PC-9 (cell line): ENCODE data around the gene UBA1.

Source experiments
- EZH2 ChIP-seq: fragments of 200-600 bp; sonication (generic); IDR thresholded peaks from 2 replicates; pipeline ENCODE4 v1.8.0; 2017; ENCODE audit warnings: antibody characterized with exemption, low read depth
- TF ChIP-seq, protein P1 (sequence below): fragments of 200-600 bp; sonication (generic); conservative IDR thresholded peaks from 2 replicates; pipeline ENCODE4 v1.6.1; 2017; ENCODE audit warnings: mixed run types, antibody characterized with exemption, mild to moderate bottlenecking, moderate library complexity

DNA sequence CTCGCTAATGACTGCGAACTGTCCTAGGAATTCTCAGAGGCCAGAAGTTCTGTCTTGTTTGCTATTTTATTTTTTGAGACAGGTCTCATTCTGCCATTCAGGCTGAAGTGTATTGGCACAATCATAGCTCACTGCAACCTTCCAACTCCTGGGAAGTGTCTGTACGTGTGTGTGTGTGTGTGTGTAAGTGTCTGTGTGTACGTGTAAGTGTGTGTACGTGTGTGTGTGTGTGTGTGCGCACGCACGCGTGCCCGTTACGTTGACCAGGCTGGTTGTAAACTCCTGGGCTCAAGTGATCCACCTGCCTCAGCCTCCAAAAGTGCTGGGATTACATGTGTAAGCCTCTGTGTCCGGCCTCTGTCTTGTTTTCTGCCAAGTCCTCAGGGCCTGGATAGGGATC lies 14.5 kb downstream of the UBA1 start:
- TF ChIP-seq, protein P1, sequence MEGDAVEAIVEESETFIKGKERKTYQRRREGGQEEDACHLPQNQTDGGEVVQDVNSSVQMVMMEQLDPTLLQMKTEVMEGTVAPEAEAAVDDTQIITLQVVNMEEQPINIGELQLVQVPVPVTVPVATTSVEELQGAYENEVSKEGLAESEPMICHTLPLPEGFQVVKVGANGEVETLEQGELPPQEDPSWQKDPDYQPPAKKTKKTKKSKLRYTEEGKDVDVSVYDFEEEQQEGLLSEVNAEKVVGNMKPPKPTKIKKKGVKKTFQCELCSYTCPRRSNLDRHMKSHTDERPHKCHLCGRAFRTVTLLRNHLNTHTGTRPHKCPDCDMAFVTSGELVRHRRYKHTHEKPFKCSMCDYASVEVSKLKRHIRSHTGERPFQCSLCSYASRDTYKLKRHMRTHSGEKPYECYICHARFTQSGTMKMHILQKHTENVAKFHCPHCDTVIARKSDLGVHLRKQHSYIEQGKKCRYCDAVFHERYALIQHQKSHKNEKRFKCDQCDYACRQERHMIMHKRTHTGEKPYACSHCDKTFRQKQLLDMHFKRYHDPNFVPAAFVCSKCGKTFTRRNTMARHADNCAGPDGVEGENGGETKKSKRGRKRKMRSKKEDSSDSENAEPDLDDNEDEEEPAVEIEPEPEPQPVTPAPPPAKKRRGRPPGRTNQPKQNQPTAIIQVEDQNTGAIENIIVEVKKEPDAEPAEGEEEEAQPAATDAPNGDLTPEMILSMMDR = no peak
- no peak for TF ChIP-seq EZH2
